RCC 7860 (cell line): ENCODE results near the gene SDK1.
"Not testable (repeated sequence)": the region's sequence is repeated elsewhere in the genome, so short reads cannot be mapped to it uniquely, and the experiment has no call there.

Experiments used
- DNase-seq: peaks from one replicate; pipeline ENCODE4 v3.0.0-alpha.2; 2015; ENCODE audit warnings: low spot score
- FAIRE-seq: peaks from 2 replicates; lab custom pipeline; 2012; peaks lifted over from hg19 to GRCh38; lab: Jason Lieb, UNC

Gene SDK1

GRCh38 chr7:4297918-4298219, 996.8 kb downstream of the SDK1 start:
- FAIRE-seq (no peak), DNase-seq (no peak)

- FAIRE-seq (no peak), DNase-seq (no peak)
These were observed 998.4 kb downstream of the SDK1 start for GRCh38 chr7:4299431-4299830.

- FAIRE-seq (no peak), DNase-seq (no peak)
These were observed 1001.3 kb downstream of the SDK1 start for GRCh38 chr7:4302203-4302905.

- FAIRE-seq (no peak), DNase-seq (no peak)
These were observed 1006.5 kb downstream of the SDK1 start for GRCh38 chr7:4307316-4308204.

- FAIRE-seq (no peak), DNase-seq (no peak)
These were observed 1007.1 kb downstream of the SDK1 start for GRCh38 chr7:4308205-4308590.

GRCh38 chr7:4313911-4314310, 1012.9 kb downstream of the SDK1 start:
- DNase-seq, FAIRE-seq: not testable (repeated sequence)

- FAIRE-seq, result not testable (repeated sequence)
These were observed 1013.3 kb downstream of the SDK1 start for GRCh38 chr7:4314316-4314715.

More at GRCh38 chr7:4314316-4314715, 1013.3 kb downstream of the SDK1 start:
- not testable (repeated sequence) for DNase-seq
